Mucosa of gallbladder (tissue), 1 donor: ENCODE measurements around the gene CDK14. TPM values are rescaled to one million over a fixed set of nuclear protein-coding genes. Genes with fewer than 3 reads are reported as not detected.
"Not testable (repeated sequence)": the region's sequence is repeated elsewhere in the genome, so short reads cannot be mapped to it uniquely, and the experiment has no call there.

Source experiments
- DNase-seq: peaks from one replicate; pipeline ENCODE4 v3.0.0-alpha.2; 2020; ENCODE audit warnings: low spot score
- total RNA-seq: library from RNA; stranded (reverse); gene quantifications from one replicate; pipeline ENCODE4 v1.2.1, GENCODE V29; 2021
- donor health status: DM: no; HTN: no; CAD: no.

CDK14 gene
- total RNA-seq, 1 donor from 2014 or later, result 70.3 TPM

GRCh38 chr7:91149341-91150246, 553.5 kb downstream of the CDK14 start:
- no peak for DNase-seq

- no peak for DNase-seq
These were observed 555.8 kb downstream of the CDK14 start for GRCh38 chr7:91151916-91152315.

- DNase-seq, result no peak
These were observed 560.4 kb downstream of the CDK14 start for GRCh38 chr7:91156316-91157185.

- no peak for DNase-seq
These were observed 561.6 kb downstream of the CDK14 start for GRCh38 chr7:91157579-91158320.

GRCh38 chr7:91162436-91162835, 566.3 kb downstream of the CDK14 start:
- no peak for DNase-seq

GRCh38 chr7:91164506-91164905, 568.4 kb downstream of the CDK14 start:
- no peak for DNase-seq

GRCh38 chr7:91165006-91165845, 569.1 kb downstream of the CDK14 start:
- no peak for DNase-seq

GRCh38 chr7:91165846-91166230, 569.7 kb downstream of the CDK14 start:
- DNase-seq, result no peak

- DNase-seq, result no peak
These were observed 573.0 kb downstream of the CDK14 start for GRCh38 chr7:91168871-91169829.

GRCh38 chr7:91169830-91170191, 573.7 kb downstream of the CDK14 start:
- DNase-seq, result no peak

GRCh38 chr7:91173265-91173664, 577.1 kb downstream of the CDK14 start:
- not testable (repeated sequence) for DNase-seq

- DNase-seq, result no peak
These were observed 584.6 kb downstream of the CDK14 start for GRCh38 chr7:91180746-91181145.

- no peak for DNase-seq
These were observed 585.8 kb downstream of the CDK14 start for GRCh38 chr7:91181949-91182348.

GRCh38 chr7:91182819-91183764, 587.0 kb downstream of the CDK14 start:
- no peak for DNase-seq

GRCh38 chr7:91185771-91186170, 589.6 kb downstream of the CDK14 start:
- DNase-seq, result no peak

- no peak for DNase-seq
These were observed 590.9 kb downstream of the CDK14 start for GRCh38 chr7:91187061-91187460.

- DNase-seq, result no peak
These were observed 595.6 kb downstream of the CDK14 start for GRCh38 chr7:91191771-91192170.

GRCh38 chr7:91193141-91193540, 597.0 kb downstream of the CDK14 start:
- no peak for DNase-seq

GRCh38 chr7:91194841-91195240, 598.7 kb downstream of the CDK14 start:
- DNase-seq, result no peak
